Keratinocyte (primary cell): ENCODE measurements around the gene B3GAT3. TPM values are rescaled to one million over a fixed set of nuclear protein-coding genes. Genes with fewer than 3 reads are reported as not detected.
"Not testable (repeated sequence)": the region's sequence is repeated elsewhere in the genome, so short reads cannot be mapped to it uniquely, and the experiment has no call there.

Source experiments
- DNase-seq: peaks from one replicate; pipeline ENCODE4 v3.0.0-alpha.2; 2011; ENCODE audit warnings: low read depth, missing footprints, low spot score
- FAIRE-seq: peaks from 2 replicates; lab custom pipeline; 2011; peaks lifted over from hg19 to GRCh38; lab: Jason Lieb, UNC
- H2AFZ ChIP-seq: 2 replicates; pipeline ENCODE4 v1.6.0; 2012; ENCODE audit warnings: low read length, control low read depth, inconsistent platforms; ENCODE audit not compliant: control insufficient read depth
- H3K27ac ChIP-seq: 2 replicates; pipeline ENCODE4 v1.5.1; 2011; ENCODE audit warnings: low read length; ENCODE audit not compliant: control insufficient read depth, insufficient read depth
- H3K27me3 ChIP-seq: 3 replicates; pipeline ENCODE4 v1.6.0; 2011; ENCODE audit warnings: low read length; ENCODE audit not compliant: control insufficient read depth, insufficient read depth; ENCODE audit errors: extremely low read depth
- H3K36me3 ChIP-seq, 2 experiments: 2 replicates in 1 of 2; 3 replicates in 1 of 2; pipeline ENCODE4 v1.5.1; 2011; ENCODE audit warnings: low read length in 2 of 2, mild to moderate bottlenecking in 1 of 2; ENCODE audit not compliant: control insufficient read depth in 2 of 2, insufficient read depth in 2 of 2; ENCODE audit errors: extremely low read depth in 1 of 2
- H3K4me1 ChIP-seq: 3 replicates; pipeline ENCODE4 v1.5.1; 2011; ENCODE audit warnings: low read length; ENCODE audit not compliant: control insufficient read depth, insufficient read depth; ENCODE audit errors: extremely low read depth
- H3K4me2 ChIP-seq: 3 replicates; pipeline ENCODE4 v1.6.0; 2011; ENCODE audit warnings: low read depth, low read length; ENCODE audit not compliant: control insufficient read depth, insufficient read depth; ENCODE audit errors: extremely low read depth
- H3K4me3 ChIP-seq, 3 experiments: fragments of 200-600 bp in 1 of 3; sonication (generic) in 1 of 3; 2 replicates in 2 of 3; 3 replicates in 1 of 3; pipeline ENCODE4 v1.5.1; 2011 to 2016; ENCODE audit warnings: low read length in 3 of 3, mild to moderate bottlenecking in 3 of 3, control low read depth in 2 of 3, inconsistent platforms in 1 of 3, low read depth in 1 of 3, mixed read lengths in 1 of 3, mixed run types in 1 of 3, moderate library complexity in 1 of 3; ENCODE audit not compliant: control insufficient read depth in 2 of 3, insufficient read depth in 2 of 3; ENCODE audit errors: extremely low read depth in 1 of 3
- H3K79me2 ChIP-seq: 2 replicates; pipeline ENCODE4 v1.6.0; 2012; ENCODE audit warnings: low read length; ENCODE audit not compliant: control insufficient read depth, insufficient read depth
- H3K9ac ChIP-seq: 3 replicates; pipeline ENCODE4 v1.6.0; 2011; ENCODE audit warnings: low read length; ENCODE audit not compliant: control insufficient read depth, insufficient read depth; ENCODE audit errors: extremely low read depth
- H3K9me1 ChIP-seq: 3 replicates; pipeline ENCODE4 v1.6.0; 2011; ENCODE audit warnings: low read length; ENCODE audit not compliant: control insufficient read depth, insufficient read depth; ENCODE audit errors: extremely low read depth
- H3K9me3 ChIP-seq: 2 replicates; pipeline ENCODE4 v1.5.1; 2012; ENCODE audit warnings: low read depth, low read length; ENCODE audit not compliant: control insufficient read depth
- H4K20me1 ChIP-seq: 3 replicates; pipeline ENCODE4 v1.6.0; 2011; ENCODE audit warnings: low read length; ENCODE audit not compliant: control insufficient read depth, insufficient read depth; ENCODE audit errors: extremely low read depth
- CTCF ChIP-seq, 3 experiments: IDR thresholded peaks in 1 of 3; conservative IDR thresholded peaks in 1 of 3; optimal IDR thresholded peaks in 1 of 3; 2 replicates in 2 of 3; 3 replicates in 1 of 3; pipeline versions ENCODE3 to v1.5.1; 2011; ENCODE audit warnings: low read length in 3 of 3, mild to moderate bottlenecking in 3 of 3, moderate library complexity in 2 of 3, control low read depth in 1 of 3, inconsistent platforms in 1 of 3; ENCODE audit not compliant: insufficient read depth in 2 of 3; ENCODE audit errors: extremely low read depth in 1 of 3
- EZH2 ChIP-seq: IDR thresholded peaks from one replicate; pipeline ENCODE4 v1.6.1; 2012; ENCODE audit warnings: inconsistent platforms, mild to moderate bottlenecking, low read length, moderate library complexity
- dilution Hi-C: fragments of 300-500 bp; cut with MboI; formaldehyde crosslinking; loops from one replicate; pipeline ENCODE4 v1.7.0; 2020; ENCODE audit warnings: low sequenced_read_pairs; ENCODE audit not compliant: extremely low pct_ligation_motif_present
- polyA plus RNA-seq, 5 experiments: library from polyadenylated mRNA; depleted of rRNA in 3 of 5; stranded (reverse) in 3 of 5; stranded (forward) in 1 of 5; unstranded in 1 of 5; fragments of >200 nt; gene quantifications; 1 replicate in 1 of 5; 2 replicates in 3 of 5; 3 replicates in 1 of 5; pipeline versions ENCODE4 v1.2.1 to v1.2.3, GENCODE V29; 2011 to 2012; ENCODE audit warnings: missing spikeins in 2 of 5, low read depth in 1 of 5, low replicate concordance in 1 of 5

B3GAT3 gene
- polyA plus RNA-seq, 1 donor (not counting 4 experiments of a cell fraction or from before 2014, with no cell fraction given) = 15.1 TPM

- Histone ChIP-seq H3K36me3 (peaks cover 23 to 48% of the 10 kb centered on the region in 2 experiments), H4K20me1 (peaks cover 15% of the 10 kb centered on the region), H3K9me1 (peaks cover 2% of the 10 kb centered on the region), H3K9ac (peak overlapping the region; percentile 98), H3K4me2 (peak overlapping the region; percentile 95), H3K9me3 (no peaks in the 10 kb centered on the region), H3K79me2 (peaks cover 54% of the 10 kb centered on the region), H3K27ac (peak overlapping the region; percentile 87), H3K4me3 (peak overlapping the region; percentile 88 to 99 (median 96)), H3K4me1 (peaks cover 25% of the 10 kb centered on the region), H3K27me3 (no peaks in the 10 kb centered on the region), H2AFZ (peak overlapping the region; percentile 75)
- dilution Hi-C loops = no loop called here
- no peak for FAIRE-seq
- no peak for DNase-seq
- TF ChIP-seq EZH2 (no peak), CTCF (optimal IDR thresholded peaks at IDR 0.05 in 1 of 3, IDR thresholded peaks at IDR 0.05 in 1 of 3, conservative IDR thresholded peaks at IDR 0.05 in 1 of 3; ENCODE audit: extremely low read depth in 1 of 3, insufficient read depth in 2 of 3, low read length in 3 of 3) (no peak)
These were observed 48.7 kb downstream of the B3GAT3 start for GRCh38 chr11:62573006-62573591.

- no peak for FAIRE-seq
- DNase-seq = no peak
- Histone ChIP-seq H3K27me3 (no peaks in the 10 kb centered on the region), H3K4me3 (peak overlapping the region; percentile 88 to 99 (median 96)), H2AFZ (no peak overlapping the region), H3K27ac (peak overlapping the region; percentile 87), H3K9ac (peak overlapping the region; percentile 98), H3K9me1 (peaks cover 2% of the 10 kb centered on the region), H3K4me1 (peaks cover 25% of the 10 kb centered on the region), H3K4me2 (peak overlapping the region; percentile 95), H3K9me3 (no peaks in the 10 kb centered on the region), H3K36me3 (peaks cover 24 to 48% of the 10 kb centered on the region in 2 experiments), H3K79me2 (peaks cover 59% of the 10 kb centered on the region), H4K20me1 (peaks cover 16% of the 10 kb centered on the region)
- TF ChIP-seq EZH2 = no peak
- no peak for TF ChIP-seq CTCF (optimal IDR thresholded peaks at IDR 0.05 in 1 of 3, IDR thresholded peaks at IDR 0.05 in 1 of 3, conservative IDR thresholded peaks at IDR 0.05 in 1 of 3; ENCODE audit: extremely low read depth in 1 of 3, insufficient read depth in 2 of 3, low read length in 3 of 3)
- dilution Hi-C loops = no loop called here
These were observed 49.4 kb downstream of the B3GAT3 start for GRCh38 chr11:62572431-62572830.

- H3K9me1 ChIP-seq, H3K27me3 ChIP-seq, FAIRE-seq, dilution Hi-C loops, H2AFZ ChIP-seq, H3K9me3 ChIP-seq, H3K27ac ChIP-seq, H3K9ac ChIP-seq, DNase-seq: not testable (repeated sequence)
- Histone ChIP-seq H4K20me1 (peaks cover 19% of the 10 kb centered on the region), H3K36me3 (peaks cover 31 to 50% of the 10 kb centered on the region in 2 experiments), H3K4me3 (peak overlapping the region in 1 of 3 experiments; percentile 99), H3K79me2 (peaks cover 68% of the 10 kb centered on the region), H3K4me2 (peak overlapping the region; percentile 95), H3K4me1 (peaks cover 25% of the 10 kb centered on the region)
These were observed 50.3 kb downstream of the B3GAT3 start for GRCh38 chr11:62571493-62571892.

GRCh38 chr11:62570903-62571302 lies 50.9 kb downstream of the B3GAT3 start:
- H3K4me3 ChIP-seq, H3K4me2 ChIP-seq, dilution Hi-C loops, H3K27me3 ChIP-seq, H3K9ac ChIP-seq, H3K9me1 ChIP-seq, H3K9me3 ChIP-seq, DNase-seq, H3K27ac ChIP-seq, H2AFZ ChIP-seq, FAIRE-seq: not testable (repeated sequence)
- H3K36me3 ChIP-seq = peaks cover 33 to 50% of the 10 kb centered on the region in 2 experiments
- peaks cover 21% of the 10 kb centered on the region for H4K20me1 ChIP-seq
- peaks cover 74% of the 10 kb centered on the region for H3K79me2 ChIP-seq
- peaks cover 25% of the 10 kb centered on the region for H3K4me1 ChIP-seq
